K562 (cell line): ENCODE data around the gene SKAP2. TPM values are rescaled to one million over a fixed set of nuclear protein-coding genes. Genes with fewer than 3 reads are reported as not detected.

ENCODE experiments used
- ATAC-seq: fragments of 200-7000 bp; cut with Tn5 transposase; 3 replicates; pipeline ENCODE4 v1.9.1; 2020; ENCODE audit warnings: moderate library complexity
- BruUV-seq: library from RNA; stranded (reverse); fragments of 400-500 nt; replicated peaks from 2 replicates; lab custom pipeline; 2021; lab: Mats Ljungman, UMichigan
- CTCF ChIA-PET: fragments of 300-600 bp; formaldehyde crosslinking; extraction: SDS; loops from one replicate; lab custom pipeline; 2021; ENCODE audit warnings: low intra/inter-chr PET ratio; lab: Yijun Ruan, JAX
- POLR2A ChIA-PET: fragments of 300-600, 350-650 bp; sonication (Branson Sonifier 250); formaldehyde crosslinking; extraction: SDS; loops from one replicate; lab custom pipeline; 2021; ENCODE audit warnings: antibody characterized with exemption, inconsistent platforms; lab: Yijun Ruan, JAX
- DNase-seq, 4 experiments: peaks; one replicate each; pipeline versions ENCODE4 v3.0.0 to v3.0.0-alpha.2; 2011 to 2018; ENCODE audit warnings: low spot score in 3 of 4, mixed read lengths in 3 of 4; ENCODE audit errors: extremely low read depth in 1 of 4
- FAIRE-seq: peaks from 2 replicates; lab custom pipeline; 2011; peaks lifted over from hg19 to GRCh38; lab: Jason Lieb, UNC
- H2AFZ ChIP-seq: 2 replicates; pipeline ENCODE4 v1.6.0; 2011; ENCODE audit warnings: low read depth, low read length, control low read depth, inconsistent platforms
- H3K27ac ChIP-seq: fragments of 200-600 bp; 3 replicates; pipeline ENCODE4 v1.8.0; 2011; ENCODE audit warnings: low read depth, mild to moderate bottlenecking, control low read depth, inconsistent platforms, low read length, moderate library complexity, mixed read lengths; ENCODE audit errors: extremely low read depth
- H3K27me3 ChIP-seq, 2 experiments: fragments of 300-600 bp in 1 of 2; 2 replicates in 1 of 2; 3 replicates in 1 of 2; pipeline versions ENCODE4 v1.6.0 to v1.8.0; 2011; ENCODE audit warnings: inconsistent platforms in 2 of 2, low read length in 2 of 2, mild to moderate bottlenecking in 1 of 2, mixed read lengths in 1 of 2, moderate library complexity in 1 of 2; ENCODE audit not compliant: control insufficient read depth in 2 of 2, insufficient read depth in 2 of 2
- H3K36me3 ChIP-seq: fragments of 300-600 bp; 3 replicates; pipeline ENCODE4 v1.8.0; 2011; ENCODE audit warnings: mild to moderate bottlenecking, low read length, inconsistent platforms; ENCODE audit not compliant: control insufficient read depth, insufficient read depth
- H3K4me1 ChIP-seq, 2 experiments: fragments of 200-600 bp in 1 of 2; replicated peaks in 1 of 2; 2 replicates in 1 of 2; 3 replicates in 1 of 2; pipeline versions ENCODE4 v1.5.1 to v1.8.0; 2011; ENCODE audit warnings: inconsistent platforms in 2 of 2, low read length in 2 of 2, mild to moderate bottlenecking in 1 of 2, mixed read lengths in 1 of 2, moderate library complexity in 1 of 2; ENCODE audit not compliant: control insufficient read depth in 2 of 2, insufficient read depth in 2 of 2
- H3K4me2 ChIP-seq: 2 replicates; pipeline ENCODE4 v1.6.1; 2011; ENCODE audit warnings: low read length, control low read depth, inconsistent platforms, mixed read lengths; ENCODE audit not compliant: insufficient read depth
- H3K4me3 ChIP-seq: fragments of 200-600 bp; sonication (generic), shearing (Covaris generic); 2 replicates; pipeline ENCODE4 v1.5.1; 2016; ENCODE audit warnings: control low read depth, inconsistent platforms
- H3K79me2 ChIP-seq: fragments of 200-600 bp; 3 replicates; pipeline ENCODE4 v1.8.0; 2011; ENCODE audit warnings: low read length, inconsistent platforms; ENCODE audit not compliant: control insufficient read depth, insufficient read depth
- H3K9ac ChIP-seq, 2 experiments: 2 replicates each; pipeline versions ENCODE4 v1.6.0 to v1.6.1; 2011; ENCODE audit warnings: low read depth in 2 of 2, low read length in 2 of 2, control low read depth in 1 of 2, inconsistent platforms in 1 of 2, mild to moderate bottlenecking in 1 of 2, mixed read lengths in 1 of 2; ENCODE audit not compliant: insufficient read depth in 1 of 2
- H3K9me1 ChIP-seq: one replicate; pipeline ENCODE4 v1.6.0; 2011; ENCODE audit warnings: inconsistent platforms, mild to moderate bottlenecking, low read length, moderate library complexity; ENCODE audit not compliant: control insufficient read depth, insufficient read depth
- H3K9me3 ChIP-seq: replicated peaks from 2 replicates; pipeline ENCODE4 v1.5.1; 2011; ENCODE audit warnings: low read depth, low read length, inconsistent platforms; ENCODE audit not compliant: control insufficient read depth, insufficient read depth
- H4K20me1 ChIP-seq: replicated peaks from 2 replicates; pipeline ENCODE4 v1.6.1; 2011; ENCODE audit warnings: low read length, inconsistent platforms, mixed read lengths; ENCODE audit not compliant: control insufficient read depth, insufficient read depth
- KLF16 ChIP-seq: IDR thresholded peaks from 2 replicates; pipeline ENCODE4 v1.6.1; 2016; ENCODE audit warnings: antibody characterized with exemption
- MBD1 ChIP-seq: fragments of 250-450 bp; sonication (Bioruptor Pico); IDR thresholded peaks from 2 replicates; pipeline ENCODE4 v1.8.0; 2022; ENCODE audit warnings: inconsistent platforms
- ZNF253 ChIP-seq: fragments of 250-450 bp; sonication (Bioruptor Pico); conservative IDR thresholded peaks from 2 replicates; pipeline ENCODE4 v1.6.1; 2021; ENCODE audit warnings: mild to moderate bottlenecking
- ZNF507 ChIP-seq: conservative IDR thresholded peaks from 2 replicates; pipeline ENCODE4 v1.6.1; 2017; ENCODE audit warnings: missing genetic modification characterization, missing compliant biosample characterization
- WGBS: fragments of 100-300 bp; shearing (Covaris generic); methylation state at CpG from one replicate; pipeline ENCODE4 v1.1.6; 2016; ENCODE audit warnings: low coverage, mixed read lengths; ENCODE audit not compliant: insufficient coverage; ENCODE audit errors: missing lambda C conversion rate; 5-methylcytosine and 5-hydroxymethylcytosine counted together
- in situ Hi-C: fragments of 300-500 bp; cut with MboI; formaldehyde crosslinking; loops from 4 replicates; pipeline ENCODE4 v1.15.0; 2018; ENCODE audit warnings: inconsistent platforms, mixed read lengths
- intact Hi-C: fragments of 100-400 bp; cut with micrococcal nuclease; formaldehyde crosslinking; loops from 2 replicates; pipeline ENCODE4 v1.14.2; 2022
- polyA plus RNA-seq, 8 experiments: library from polyadenylated mRNA; depleted of rRNA in 4 of 8; stranded (reverse) in 5 of 8; unstranded in 3 of 8; fragments of >200 nt; fragmentation: Nextera tagmentation in 2 of 8; fragmentation: Illumina TruSeq in 1 of 8; extraction: Ambion mirVana in 2 of 8; extraction: Trizol in 1 of 8; gene quantifications; 2 replicates each; pipeline versions ENCODE4 v1.2.1 to v1.2.3, GENCODE V29; 2011 to 2014; ENCODE audit warnings: inconsistent platforms in 1 of 8, missing spikeins in 1 of 8
- total RNA-seq, 7 experiments: library from RNA; depleted of rRNA in 6 of 7; stranded (reverse); fragments of >200 nt in 6 of 7; fragmentation: Illumina TruSeq in 2 of 7; extraction: Trizol in 2 of 7; gene quantifications; 2 replicates each; pipeline versions ENCODE4 v1.2.1 to v1.2.3, GENCODE V29; 2011 to 2021; ENCODE audit warnings: low replicate concordance in 1 of 7

Gene SKAP2
- total and polyA plus RNA-seq, 9 of the 15 experiments (the other 6 are each of a cell fraction or from before 2014, with no cell fraction given) = 4.2 to 11.7 (median 8.3) TPM

GRCh38 chr7:26729150-26729775, 135.1 kb downstream of the SKAP2 start:
- H3K4me1 ChIP-seq = no peaks in the 10 kb centered on the region
- H3K36me3 ChIP-seq = no peaks in the 10 kb centered on the region
- no peak overlapping the region for H3K4me3 ChIP-seq
- 0% methylated on average over 2 of the region's 2 CpGs for WGBS
- DNase-seq (no peak), ATAC-seq (no peak), FAIRE-seq (no peak)
- in situ Hi-C loops (no loop called here), intact Hi-C loops (no loop called here)
- no peak overlapping the region for H3K9ac ChIP-seq
- H4K20me1 ChIP-seq = no peaks in the 10 kb centered on the region
- H3K79me2 ChIP-seq = no peaks in the 10 kb centered on the region
- CTCF ChIA-PET = no interaction called here
- no TSS peak for BruUV-seq
- no peak overlapping the region for H3K27ac ChIP-seq
- TF ChIP-seq MBD1 (CRISPR knock-in tag) (no peak), ZNF253 (CRISPR knock-in tag) (no peak), ZNF507 (tag) (no peak), KLF16 (no peak)
- H3K9me3 ChIP-seq = no peaks in the 10 kb centered on the region
- H2AFZ ChIP-seq = no peak overlapping the region
- H3K27me3 ChIP-seq = peaks cover 0 to 4% of the 10 kb centered on the region in 2 experiments; a peak in 1 of 5 replicates
- no peak overlapping the region for H3K4me2 ChIP-seq
- POLR2A ChIA-PET = interaction anchor here (1.7 kb wide), 1 partner anchor 9 kb away, joined by 4 read pairs; no protein-coding TSS in a partner anchor
- H3K9me1 ChIP-seq = no peaks in the 10 kb centered on the region
